Panc1 (cell line): ENCODE results near the gene CTTNBP2. TPM values are rescaled to one million over a fixed set of nuclear protein-coding genes. Genes with fewer than 3 reads are reported as not detected.

Source experiments
- ATAC-seq: fragments of 200-7000 bp; cut with Tn5 transposase; 2 replicates; pipeline ENCODE4 v1.9.1; 2020; ENCODE audit warnings: mild to moderate bottlenecking, moderate library complexity
- BruUV-seq: library from RNA; stranded (reverse); fragments of 400-500 nt; replicated peaks from 2 replicates; lab custom pipeline; 2021; lab: Mats Ljungman, UMichigan
- CTCF ChIA-PET: fragments of 300-600 bp; sonication (Branson Sonifier 250); formaldehyde crosslinking; loops from one replicate; lab custom pipeline; 2022; ENCODE audit warnings: antibody characterized with exemption; lab: Charles Lee
- POLR2A ChIA-PET: fragments of 300-600 bp; sonication (Branson Sonifier 250); formaldehyde crosslinking; loops from one replicate; lab custom pipeline; 2022; ENCODE audit warnings: antibody characterized with exemption; lab: Charles Lee
- DNase-seq: peaks from one replicate; pipeline ENCODE4 v3.0.0-alpha.2; 2010; ENCODE audit warnings: low read depth, low spot score
- H3K27ac ChIP-seq: 2 replicates; pipeline ENCODE4 v1.5.1; 2011; ENCODE audit warnings: mild to moderate bottlenecking, low read length, inconsistent platforms
- H3K27me3 ChIP-seq: fragments of 200-500 bp; sonication (Bioruptor generic); 2 replicates; pipeline ENCODE4 v1.6.0; 2014; ENCODE audit warnings: low read length, inconsistent platforms; ENCODE audit not compliant: control insufficient read depth, insufficient read depth
- H3K36me3 ChIP-seq: fragments of 200-500 bp; sonication (Bioruptor generic); 2 replicates; pipeline ENCODE4 v1.5.1; 2014; ENCODE audit warnings: inconsistent platforms, mild to moderate bottlenecking, low read length, moderate library complexity; ENCODE audit not compliant: control insufficient read depth, insufficient read depth
- H3K4me1 ChIP-seq: 2 replicates; pipeline ENCODE4 v1.5.1; 2011; ENCODE audit warnings: inconsistent platforms, mild to moderate bottlenecking, low read length, moderate library complexity; ENCODE audit not compliant: control insufficient read depth, insufficient read depth
- H3K4me3 ChIP-seq, 2 experiments: 2 replicates each; pipeline ENCODE4 v1.5.1; 2011 to 2012; ENCODE audit warnings: low read depth in 2 of 2, low read length in 2 of 2, mild to moderate bottlenecking in 2 of 2, inconsistent platforms in 1 of 2, moderate library complexity in 1 of 2
- H3K9me3 ChIP-seq: fragments of 200-500 bp; sonication (Bioruptor generic); 2 replicates; pipeline ENCODE4 v1.5.1; 2014; ENCODE audit warnings: low read depth, mild to moderate bottlenecking, inconsistent platforms, low read length, moderate library complexity; ENCODE audit not compliant: control insufficient read depth, insufficient read depth
- POLR2AphosphoS5 ChIP-seq: IDR thresholded peaks from 2 replicates; pipeline ENCODE4 v1.6.1; 2012; ENCODE audit warnings: mild to moderate bottlenecking, low read depth, low read length, moderate library complexity
- SIN3A ChIP-seq: IDR thresholded peaks from 2 replicates; pipeline ENCODE4 v1.6.1; 2012; ENCODE audit warnings: low read depth, mild to moderate bottlenecking, low read length, moderate library complexity, borderline replicate concordance; ENCODE audit not compliant: insufficient read depth
- TCF7L2 ChIP-seq: IDR thresholded peaks from 2 replicates; pipeline ENCODE4 v1.6.1; 2011; ENCODE audit warnings: mild to moderate bottlenecking, low read depth, low read length, inconsistent platforms
- in situ Hi-C: cut with HindIII; loops from 2 replicates; pipeline ENCODE4 v1.10.0; 2016; ENCODE audit warnings: low sequenced_read_pairs, low pct_unique_long_range_greater_than_20kb
- intact Hi-C: fragments of 100-400 bp; cut with micrococcal nuclease; formaldehyde crosslinking; loops from one replicate; pipeline ENCODE4 v1.10.0; 2022; ENCODE audit not compliant: unreplicated experiment
- total RNA-seq: library from RNA; stranded (reverse); gene quantifications from one replicate; pipeline ENCODE4 v1.2.1, GENCODE V29; 2021; ENCODE audit not compliant: unreplicated experiment
- TF ChIP-seq, protein P1 (sequence below), 2 experiments: IDR thresholded peaks; 2 replicates each; pipeline ENCODE4 v1.6.1; 2011 to 2012; ENCODE audit warnings: low read depth in 2 of 2, control low read depth in 1 of 2, low read length in 1 of 2, mild to moderate bottlenecking in 1 of 2, moderate library complexity in 1 of 2; ENCODE audit not compliant: insufficient read depth in 1 of 2
- TF ChIP-seq, protein P2 (sequence below): fragments of 450-650 bp; IDR thresholded peaks from 2 replicates; pipeline ENCODE4 v1.5.1; 2017; ENCODE audit warnings: mild to moderate bottlenecking

The CTTNBP2 gene
- total RNA-seq, 1 experiment from 2014 or later: 1.0 TPM

DNA sequence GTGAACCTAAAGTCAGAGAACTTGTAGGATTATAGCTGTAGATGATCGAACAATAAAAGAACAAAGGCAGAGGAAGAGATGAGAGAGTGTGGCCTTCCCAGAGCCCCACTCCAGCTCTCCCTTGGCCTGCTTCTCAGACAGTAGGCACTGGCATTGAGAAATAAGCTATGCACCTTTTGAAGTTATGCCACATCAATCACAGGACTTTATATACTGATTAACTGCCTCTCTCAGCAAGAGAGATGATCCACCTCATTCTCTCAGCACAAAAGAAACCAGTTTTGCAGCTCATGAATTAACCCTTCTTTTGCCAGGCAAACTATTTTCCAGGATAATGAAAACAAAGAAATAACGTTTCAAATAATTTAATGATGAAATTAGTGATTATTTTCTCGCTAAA lies 22.0 kb upstream of the CTTNBP2 start:
- in situ Hi-C loops: no loop called here
- BruUV-seq: no TSS peak
- Histone ChIP-seq H3K36me3 (no peaks in the 10 kb centered on the region), H3K9me3 (no peaks in the 10 kb centered on the region), H3K4me3 (no peak overlapping the region), H3K27me3 (no peaks in the 10 kb centered on the region; the same call in 1 of the 2 replicates), H3K27ac (no peak overlapping the region), H3K4me1 (no peaks in the 10 kb centered on the region)
- DNase-seq (no peak), ATAC-seq (no peak)
- ChIA-PET POLR2A (no interaction called here), CTCF (no interaction called here)
- TF ChIP-seq POLR2AphosphoS5: no peak
- TF ChIP-seq SIN3A: no peak
- no peak for TF ChIP-seq TCF7L2
- TF ChIP-seq, protein P1, sequence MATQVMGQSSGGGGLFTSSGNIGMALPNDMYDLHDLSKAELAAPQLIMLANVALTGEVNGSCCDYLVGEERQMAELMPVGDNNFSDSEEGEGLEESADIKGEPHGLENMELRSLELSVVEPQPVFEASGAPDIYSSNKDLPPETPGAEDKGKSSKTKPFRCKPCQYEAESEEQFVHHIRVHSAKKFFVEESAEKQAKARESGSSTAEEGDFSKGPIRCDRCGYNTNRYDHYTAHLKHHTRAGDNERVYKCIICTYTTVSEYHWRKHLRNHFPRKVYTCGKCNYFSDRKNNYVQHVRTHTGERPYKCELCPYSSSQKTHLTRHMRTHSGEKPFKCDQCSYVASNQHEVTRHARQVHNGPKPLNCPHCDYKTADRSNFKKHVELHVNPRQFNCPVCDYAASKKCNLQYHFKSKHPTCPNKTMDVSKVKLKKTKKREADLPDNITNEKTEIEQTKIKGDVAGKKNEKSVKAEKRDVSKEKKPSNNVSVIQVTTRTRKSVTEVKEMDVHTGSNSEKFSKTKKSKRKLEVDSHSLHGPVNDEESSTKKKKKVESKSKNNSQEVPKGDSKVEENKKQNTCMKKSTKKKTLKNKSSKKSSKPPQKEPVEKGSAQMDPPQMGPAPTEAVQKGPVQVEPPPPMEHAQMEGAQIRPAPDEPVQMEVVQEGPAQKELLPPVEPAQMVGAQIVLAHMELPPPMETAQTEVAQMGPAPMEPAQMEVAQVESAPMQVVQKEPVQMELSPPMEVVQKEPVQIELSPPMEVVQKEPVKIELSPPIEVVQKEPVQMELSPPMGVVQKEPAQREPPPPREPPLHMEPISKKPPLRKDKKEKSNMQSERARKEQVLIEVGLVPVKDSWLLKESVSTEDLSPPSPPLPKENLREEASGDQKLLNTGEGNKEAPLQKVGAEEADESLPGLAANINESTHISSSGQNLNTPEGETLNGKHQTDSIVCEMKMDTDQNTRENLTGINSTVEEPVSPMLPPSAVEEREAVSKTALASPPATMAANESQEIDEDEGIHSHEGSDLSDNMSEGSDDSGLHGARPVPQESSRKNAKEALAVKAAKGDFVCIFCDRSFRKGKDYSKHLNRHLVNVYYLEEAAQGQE (IDR thresholded peaks at IDR 0.05; ENCODE audit: insufficient read depth in 1 of 2, low read depth in 2 of 2, low read length in 1 of 2): no peak
- TF ChIP-seq, protein P2, sequence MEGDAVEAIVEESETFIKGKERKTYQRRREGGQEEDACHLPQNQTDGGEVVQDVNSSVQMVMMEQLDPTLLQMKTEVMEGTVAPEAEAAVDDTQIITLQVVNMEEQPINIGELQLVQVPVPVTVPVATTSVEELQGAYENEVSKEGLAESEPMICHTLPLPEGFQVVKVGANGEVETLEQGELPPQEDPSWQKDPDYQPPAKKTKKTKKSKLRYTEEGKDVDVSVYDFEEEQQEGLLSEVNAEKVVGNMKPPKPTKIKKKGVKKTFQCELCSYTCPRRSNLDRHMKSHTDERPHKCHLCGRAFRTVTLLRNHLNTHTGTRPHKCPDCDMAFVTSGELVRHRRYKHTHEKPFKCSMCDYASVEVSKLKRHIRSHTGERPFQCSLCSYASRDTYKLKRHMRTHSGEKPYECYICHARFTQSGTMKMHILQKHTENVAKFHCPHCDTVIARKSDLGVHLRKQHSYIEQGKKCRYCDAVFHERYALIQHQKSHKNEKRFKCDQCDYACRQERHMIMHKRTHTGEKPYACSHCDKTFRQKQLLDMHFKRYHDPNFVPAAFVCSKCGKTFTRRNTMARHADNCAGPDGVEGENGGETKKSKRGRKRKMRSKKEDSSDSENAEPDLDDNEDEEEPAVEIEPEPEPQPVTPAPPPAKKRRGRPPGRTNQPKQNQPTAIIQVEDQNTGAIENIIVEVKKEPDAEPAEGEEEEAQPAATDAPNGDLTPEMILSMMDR: no peak
- intact Hi-C loops: no loop called here

GRCh38 chr7:117894037-117894436 lies 20.8 kb upstream of the CTTNBP2 start:
- H3K36me3 ChIP-seq: no peaks in the 10 kb centered on the region
- no peaks in the 10 kb centered on the region for H3K9me3 ChIP-seq
- no TSS peak for BruUV-seq
- in situ Hi-C loops (no loop called here), intact Hi-C loops (no loop called here)
- no peak for DNase-seq
- ChIA-PET CTCF (no interaction called here), POLR2A (no interaction called here)
- no peak overlapping the region for H3K4me3 ChIP-seq
- H3K27me3 ChIP-seq: no peaks in the 10 kb centered on the region; the same call in 1 of the 2 replicates
- H3K27ac ChIP-seq: no peak overlapping the region
- ATAC-seq: no peak
- TF ChIP-seq TCF7L2: no peak
- TF ChIP-seq, protein P1 (IDR thresholded peaks at IDR 0.05; ENCODE audit: insufficient read depth in 1 of 2, low read depth in 2 of 2, low read length in 1 of 2): no peak
- TF ChIP-seq SIN3A: no peak
- TF ChIP-seq, protein P2: no peak
- no peak for TF ChIP-seq POLR2AphosphoS5
- no peaks in the 10 kb centered on the region for H3K4me1 ChIP-seq
